Measurements from ENCODE around the gene CPED1.

- TF ChIP-seq, protein P1, sequence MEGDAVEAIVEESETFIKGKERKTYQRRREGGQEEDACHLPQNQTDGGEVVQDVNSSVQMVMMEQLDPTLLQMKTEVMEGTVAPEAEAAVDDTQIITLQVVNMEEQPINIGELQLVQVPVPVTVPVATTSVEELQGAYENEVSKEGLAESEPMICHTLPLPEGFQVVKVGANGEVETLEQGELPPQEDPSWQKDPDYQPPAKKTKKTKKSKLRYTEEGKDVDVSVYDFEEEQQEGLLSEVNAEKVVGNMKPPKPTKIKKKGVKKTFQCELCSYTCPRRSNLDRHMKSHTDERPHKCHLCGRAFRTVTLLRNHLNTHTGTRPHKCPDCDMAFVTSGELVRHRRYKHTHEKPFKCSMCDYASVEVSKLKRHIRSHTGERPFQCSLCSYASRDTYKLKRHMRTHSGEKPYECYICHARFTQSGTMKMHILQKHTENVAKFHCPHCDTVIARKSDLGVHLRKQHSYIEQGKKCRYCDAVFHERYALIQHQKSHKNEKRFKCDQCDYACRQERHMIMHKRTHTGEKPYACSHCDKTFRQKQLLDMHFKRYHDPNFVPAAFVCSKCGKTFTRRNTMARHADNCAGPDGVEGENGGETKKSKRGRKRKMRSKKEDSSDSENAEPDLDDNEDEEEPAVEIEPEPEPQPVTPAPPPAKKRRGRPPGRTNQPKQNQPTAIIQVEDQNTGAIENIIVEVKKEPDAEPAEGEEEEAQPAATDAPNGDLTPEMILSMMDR (IDR thresholded peaks at IDR 0.05): no peak
- TF ChIP-seq POLR2A (IDR thresholded peaks at IDR 0.05): no peak
Measured at GRCh38 chr7:120979765-120980499, 8.6 kb upstream of the CPED1 start.

All from body of pancreas (tissue), 4 donors.